OCI-LY1 (cell line): ENCODE results near the gene FRMD3.

Experiments used
- H2AFZ ChIP-seq: fragments of 200-600 bp; sonication (generic), shearing (Covaris generic); 2 replicates; pipeline ENCODE4 v1.6.0; 2014; ENCODE audit warnings: antibody characterized with exemption, mild to moderate bottlenecking, low read length
- H3F3A ChIP-seq: fragments of 200-600 bp; sonication (generic), shearing (Covaris generic); 2 replicates; pipeline ENCODE4 v1.6.0; 2014; ENCODE audit warnings: mild to moderate bottlenecking, antibody characterized with exemption, low read length, moderate library complexity; ENCODE audit not compliant: insufficient read depth
- H3K27ac ChIP-seq: fragments of 200-600 bp; sonication (generic); 2 replicates; pipeline ENCODE4 v1.5.1; 2014; ENCODE audit warnings: low read length, mixed run types, mild to moderate bottlenecking, low read depth; ENCODE audit not compliant: poor library complexity, severe bottlenecking
- H3K27me3 ChIP-seq: fragments of 200-600 bp; sonication (generic); 2 replicates; pipeline ENCODE4 v1.6.0; 2014; ENCODE audit warnings: antibody characterized with exemption, mild to moderate bottlenecking, low read length, moderate library complexity; ENCODE audit not compliant: insufficient read depth
- H3K36me3 ChIP-seq: fragments of 200-600 bp; sonication (generic); 2 replicates; pipeline ENCODE4 v1.6.1; 2014; ENCODE audit warnings: mild to moderate bottlenecking, antibody characterized with exemption, low read length, moderate library complexity, mixed read lengths; ENCODE audit not compliant: insufficient read depth
- H3K4me1 ChIP-seq: fragments of 200-600 bp; sonication (generic); 2 replicates; pipeline ENCODE4 v1.5.1; 2014; ENCODE audit warnings: mild to moderate bottlenecking, low read length, moderate library complexity; ENCODE audit not compliant: insufficient read depth, severe bottlenecking
- H3K4me2 ChIP-seq: fragments of 200-600 bp; sonication (generic), shearing (Covaris generic); 2 replicates; pipeline ENCODE4 v1.6.1; 2014; ENCODE audit warnings: low read length
- H3K4me3 ChIP-seq: fragments of 200-600 bp; sonication (generic); 2 replicates; pipeline ENCODE4 v1.5.1; 2014; ENCODE audit warnings: low read length, low read depth, mild to moderate bottlenecking, mixed read lengths; ENCODE audit not compliant: poor library complexity, severe bottlenecking
- H3K79me2 ChIP-seq: fragments of 200-600 bp; shearing (Covaris generic); 2 replicates; pipeline ENCODE4 v1.6.1; 2016; ENCODE audit warnings: mixed run types, low read length, mixed read lengths; ENCODE audit not compliant: insufficient read depth
- H3K9ac ChIP-seq: fragments of 200-600 bp; sonication (generic), shearing (Covaris generic); 2 replicates; pipeline ENCODE4 v1.6.1; 2014; ENCODE audit warnings: mild to moderate bottlenecking, low read length, mixed read lengths
- H3K9me2 ChIP-seq: fragments of 200-600 bp; sonication (generic), shearing (Covaris generic); 2 replicates; pipeline ENCODE4 v1.6.1; 2014; ENCODE audit warnings: low read depth, mild to moderate bottlenecking, low read length, mixed read lengths
- H3K9me3 ChIP-seq: fragments of 200-600 bp; shearing (Covaris generic); 2 replicates; pipeline ENCODE4 v1.6.1; 2014; ENCODE audit warnings: low read length, mixed read lengths
- H4K20me1 ChIP-seq: fragments of 200-600 bp; sonication (generic), shearing (Covaris generic); 2 replicates; pipeline ENCODE4 v1.6.0; 2016; ENCODE audit warnings: mild to moderate bottlenecking, low read length; ENCODE audit not compliant: insufficient read depth
- EZH2 ChIP-seq: fragments of 200-600 bp; sonication (generic), shearing (Covaris generic); IDR thresholded peaks from 2 replicates; pipeline ENCODE4 v1.8.0; 2017; ENCODE audit warnings: borderline replicate concordance, mixed run types, mild to moderate bottlenecking, antibody characterized with exemption, low read length, moderate library complexity, mixed read lengths
- TF ChIP-seq, protein P1 (sequence below): fragments of 200-600 bp; sonication (generic), shearing (Covaris generic); IDR thresholded peaks from 2 replicates; pipeline ENCODE4 v1.5.1; 2017; ENCODE audit warnings: mild to moderate bottlenecking, antibody characterized with exemption, low read length, moderate library complexity, mixed read lengths

The FRMD3 gene

DNA sequence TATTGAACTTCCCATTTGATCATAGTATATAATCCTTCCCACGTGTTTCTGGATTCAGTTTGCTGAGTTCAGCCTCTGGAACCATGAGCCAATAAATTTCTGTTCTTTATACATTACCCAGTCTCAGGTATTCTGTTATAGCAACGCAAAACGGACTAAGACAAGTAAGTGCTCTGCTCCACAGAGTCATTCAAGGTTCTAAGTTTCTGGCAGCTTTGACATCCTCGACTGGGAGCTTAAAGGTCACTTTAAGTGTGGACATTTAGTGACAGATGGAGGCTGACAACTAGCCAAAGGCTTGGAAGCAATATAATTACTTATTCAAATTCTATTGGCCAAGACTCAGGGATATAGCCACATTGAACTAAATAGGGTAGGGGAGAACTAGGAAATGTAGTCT is 297.5 kb downstream of the FRMD3 start:
- Histone ChIP-seq H3K4me3 (no peak overlapping the region), H3K79me2 (no peaks in the 10 kb centered on the region), H3K9me2 (no peaks in the 10 kb centered on the region), H3K9ac (no peak overlapping the region), H3K27me3 (no peaks in the 10 kb centered on the region), H3F3A (no peaks in the 10 kb centered on the region), H3K4me2 (no peak overlapping the region), H3K27ac (no peak overlapping the region), H3K4me1 (no peaks in the 10 kb centered on the region), H3K36me3 (no peaks in the 10 kb centered on the region), H2AFZ (no peak overlapping the region), H4K20me1 (no peaks in the 10 kb centered on the region), H3K9me3 (no peaks in the 10 kb centered on the region)
- TF ChIP-seq, protein P1, sequence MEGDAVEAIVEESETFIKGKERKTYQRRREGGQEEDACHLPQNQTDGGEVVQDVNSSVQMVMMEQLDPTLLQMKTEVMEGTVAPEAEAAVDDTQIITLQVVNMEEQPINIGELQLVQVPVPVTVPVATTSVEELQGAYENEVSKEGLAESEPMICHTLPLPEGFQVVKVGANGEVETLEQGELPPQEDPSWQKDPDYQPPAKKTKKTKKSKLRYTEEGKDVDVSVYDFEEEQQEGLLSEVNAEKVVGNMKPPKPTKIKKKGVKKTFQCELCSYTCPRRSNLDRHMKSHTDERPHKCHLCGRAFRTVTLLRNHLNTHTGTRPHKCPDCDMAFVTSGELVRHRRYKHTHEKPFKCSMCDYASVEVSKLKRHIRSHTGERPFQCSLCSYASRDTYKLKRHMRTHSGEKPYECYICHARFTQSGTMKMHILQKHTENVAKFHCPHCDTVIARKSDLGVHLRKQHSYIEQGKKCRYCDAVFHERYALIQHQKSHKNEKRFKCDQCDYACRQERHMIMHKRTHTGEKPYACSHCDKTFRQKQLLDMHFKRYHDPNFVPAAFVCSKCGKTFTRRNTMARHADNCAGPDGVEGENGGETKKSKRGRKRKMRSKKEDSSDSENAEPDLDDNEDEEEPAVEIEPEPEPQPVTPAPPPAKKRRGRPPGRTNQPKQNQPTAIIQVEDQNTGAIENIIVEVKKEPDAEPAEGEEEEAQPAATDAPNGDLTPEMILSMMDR: no peak
- no peak for TF ChIP-seq EZH2

DNA sequence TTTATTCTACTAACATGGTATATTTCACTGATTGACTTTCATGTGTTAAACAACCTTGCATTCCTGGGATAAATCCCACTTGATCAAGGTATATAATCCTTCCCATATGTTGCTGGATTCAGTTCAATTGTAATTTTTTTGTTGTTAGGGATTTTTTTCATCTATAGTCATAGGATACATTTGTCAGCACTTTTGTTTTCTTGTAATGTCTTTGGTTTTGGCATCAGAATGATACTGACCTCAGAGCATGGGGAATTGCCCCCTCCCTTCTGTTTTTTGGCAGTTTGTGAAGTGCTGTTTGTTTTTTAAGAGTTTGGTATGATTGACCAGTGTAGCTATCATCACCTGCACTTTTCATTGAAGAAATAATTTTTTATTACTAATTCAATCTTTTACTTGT is 298.5 kb downstream of the FRMD3 start:
- TF ChIP-seq, protein P1: no peak
- TF ChIP-seq EZH2: no peak
- Histone ChIP-seq H3K4me1 (no peaks in the 10 kb centered on the region), H2AFZ (no peak overlapping the region), H3K4me3 (no peak overlapping the region), H3F3A (no peaks in the 10 kb centered on the region), H3K36me3 (no peaks in the 10 kb centered on the region), H4K20me1 (no peaks in the 10 kb centered on the region), H3K9me2 (no peaks in the 10 kb centered on the region), H3K27me3 (no peaks in the 10 kb centered on the region), H3K9me3 (no peaks in the 10 kb centered on the region), H3K27ac (no peak overlapping the region), H3K4me2 (no peak overlapping the region), H3K9ac (no peak overlapping the region), H3K79me2 (no peaks in the 10 kb centered on the region)

DNA sequence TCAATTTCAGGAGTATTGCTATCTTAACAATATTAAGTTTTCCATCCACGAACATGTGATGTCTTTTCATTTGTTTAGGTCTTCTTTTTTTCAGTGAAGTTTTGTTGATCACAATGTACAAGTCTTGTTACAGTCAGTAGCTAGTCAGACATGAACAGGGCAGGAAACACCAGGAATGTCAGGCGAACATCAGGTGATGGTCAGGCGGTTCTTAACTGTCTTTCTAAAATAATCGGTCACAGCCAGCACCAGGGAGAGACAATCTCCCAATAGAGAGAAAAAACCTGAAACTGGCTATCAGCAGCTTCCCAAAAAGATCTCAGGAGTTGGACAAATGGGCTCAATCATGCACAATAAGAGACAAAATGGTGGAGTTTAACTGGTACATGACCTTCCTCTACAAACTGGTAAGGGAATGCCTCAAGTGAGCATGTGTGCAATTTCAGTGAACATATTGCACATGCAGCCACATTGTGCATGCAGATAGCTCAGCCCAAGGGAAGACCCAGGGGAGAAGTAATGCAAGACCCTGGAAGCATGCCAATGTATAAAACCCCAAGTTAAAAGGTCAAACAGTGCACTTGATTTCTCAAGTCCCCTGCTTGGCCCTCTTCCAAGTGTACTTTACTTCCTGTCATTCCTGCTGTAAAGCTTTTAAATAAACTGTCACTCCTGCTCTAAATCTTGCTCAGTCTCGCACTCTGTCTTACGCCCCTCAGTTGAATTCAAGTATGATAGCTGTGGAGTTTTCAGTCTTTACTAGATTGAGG is 299.1 kb downstream of the FRMD3 start:
- H3K79me2 ChIP-seq: no peaks in the 10 kb centered on the region
- H3K4me1 ChIP-seq: no peaks in the 10 kb centered on the region
- H3F3A ChIP-seq: no peaks in the 10 kb centered on the region
- no peaks in the 10 kb centered on the region for H4K20me1 ChIP-seq
- no peak overlapping the region for H3K27ac ChIP-seq
- no peak overlapping the region for H3K4me3 ChIP-seq
- H3K9me3 ChIP-seq: no peaks in the 10 kb centered on the region
- H2AFZ ChIP-seq: no peak overlapping the region
- H3K9me2 ChIP-seq: no peaks in the 10 kb centered on the region
- H3K9ac ChIP-seq: no peak overlapping the region
- no peaks in the 10 kb centered on the region for H3K27me3 ChIP-seq
- no peak overlapping the region for H3K4me2 ChIP-seq
- TF ChIP-seq, protein P1: no peak
- no peak for TF ChIP-seq EZH2
- H3K36me3 ChIP-seq: no peaks in the 10 kb centered on the region
